GM12878 (cell line): ENCODE measurements around the gene BMP7. TPM values are rescaled to one million over a fixed set of nuclear protein-coding genes. Genes with fewer than 3 reads are reported as not detected.

Experiments used
- ATAC-seq: fragments of 200-7000 bp; cut with Tn5 transposase; 3 replicates; pipeline ENCODE4 v1.9.1; 2020; ENCODE audit warnings: mild to moderate bottlenecking, moderate library complexity
- BruUV-seq: library from RNA; stranded (reverse); fragments of 400-500 nt; replicated peaks from 2 replicates; lab custom pipeline; 2021; lab: Mats Ljungman, UMichigan
- CTCF ChIA-PET: fragments of 300-600 bp; sonication (Branson Sonifier 250); formaldehyde crosslinking; extraction: SDS; loops from one replicate; lab custom pipeline; 2021; ENCODE audit warnings: inconsistent platforms; lab: Yijun Ruan, JAX
- POLR2A ChIA-PET: fragments of 350-600 bp; formaldehyde crosslinking; extraction: SDS; loops from one replicate; lab custom pipeline; 2021; ENCODE audit warnings: inconsistent platforms; lab: Charles Lee
- RAD21 ChIA-PET: fragments of 300-600 bp; sonication (Branson Sonifier 250); formaldehyde crosslinking; loops from one replicate; lab custom pipeline; 2023; ENCODE audit warnings: antibody characterized with exemption; ENCODE audit not compliant: unreplicated experiment; lab: Charles Lee
- SMC1A ChIA-PET: fragments of 300-600 bp; sonication (Branson Sonifier 250); formaldehyde crosslinking; loops from one replicate; lab custom pipeline; 2023; ENCODE audit not compliant: unreplicated experiment, uncharacterized antibody; lab: Charles Lee
- DNase-seq: peaks from one replicate; pipeline ENCODE4 v3.0.0-alpha.2; 2011; ENCODE audit warnings: low read depth, low spot score
- FAIRE-seq: peaks from 3 replicates; lab custom pipeline; 2011; peaks lifted over from hg19 to GRCh38; lab: Jason Lieb, UNC
- H2AFZ ChIP-seq: 2 replicates; pipeline ENCODE4 v1.6.0; 2011; ENCODE audit warnings: low read depth, low read length, control low read depth; ENCODE audit not compliant: control insufficient read depth
- H3K27ac ChIP-seq: 2 replicates; pipeline ENCODE4 v1.5.1; 2011; ENCODE audit warnings: control low read depth; ENCODE audit not compliant: control insufficient read depth, insufficient read depth
- H3K27me3 ChIP-seq, 2 experiments: replicated peaks in 1 of 2; 2 replicates each; pipeline versions ENCODE4 v1.6.0 to v1.6.1; 2011; ENCODE audit warnings: low read length in 1 of 2; ENCODE audit not compliant: control insufficient read depth in 2 of 2, insufficient read depth in 2 of 2
- H3K36me3 ChIP-seq, 2 experiments: 2 replicates each; pipeline ENCODE4 v1.5.1; 2011; ENCODE audit warnings: low read length in 1 of 2; ENCODE audit not compliant: control insufficient read depth in 2 of 2, insufficient read depth in 2 of 2
- H3K4me1 ChIP-seq: 2 replicates; pipeline ENCODE4 v1.6.1; 2011; ENCODE audit warnings: mild to moderate bottlenecking, low read length, moderate library complexity, mixed read lengths; ENCODE audit not compliant: control insufficient read depth, insufficient read depth
- H3K4me2 ChIP-seq: 2 replicates; pipeline ENCODE4 v1.6.0; 2011; ENCODE audit warnings: control low read depth; ENCODE audit not compliant: control insufficient read depth, insufficient read depth
- H3K4me3 ChIP-seq: fragments of 200-600 bp; sonication (generic); 2 replicates; pipeline ENCODE4 v1.5.1; 2016
- H3K79me2 ChIP-seq: 2 replicates; pipeline ENCODE4 v1.6.0; 2011; ENCODE audit warnings: low read length; ENCODE audit not compliant: control insufficient read depth, insufficient read depth
- H3K9ac ChIP-seq: 2 replicates; pipeline ENCODE4 v1.8.0; 2011; ENCODE audit warnings: low read length, control low read depth, mixed read lengths; ENCODE audit not compliant: control insufficient read depth, insufficient read depth
- H3K9me3 ChIP-seq: replicated peaks from 3 replicates; pipeline ENCODE4 v1.5.1; 2011; ENCODE audit warnings: mild to moderate bottlenecking, low read length; ENCODE audit not compliant: control insufficient read depth, insufficient read depth
- H4K20me1 ChIP-seq: 2 replicates; pipeline ENCODE4 v1.6.0; 2011; ENCODE audit not compliant: control insufficient read depth, insufficient read depth
- BRCA1 ChIP-seq: IDR thresholded peaks from 2 replicates; pipeline ENCODE4 v1.6.1; 2011; ENCODE audit warnings: low read depth, low read length, improper control_type of control experiment
- MEF2A ChIP-seq: IDR thresholded peaks from 2 replicates; pipeline ENCODE4 v1.6.1; 2011; ENCODE audit warnings: low read depth, mild to moderate bottlenecking, low read length, moderate library complexity; ENCODE audit not compliant: insufficient read depth
- POLR2AphosphoS2 ChIP-seq: IDR thresholded peaks from 2 replicates; pipeline ENCODE4 v1.6.1; 2011; ENCODE audit warnings: low read depth, mild to moderate bottlenecking, low read length, improper control_type of control experiment, moderate library complexity
- RFX5 ChIP-seq: IDR thresholded peaks from 2 replicates; pipeline ENCODE4 v1.6.1; 2011; ENCODE audit warnings: low read depth, low read length, improper control_type of control experiment
- SREBF1 ChIP-seq: IDR thresholded peaks from 2 replicates; pipeline ENCODE4 v1.6.1; 2012; ENCODE audit warnings: mild to moderate bottlenecking, low read length
- SRF ChIP-seq, 2 experiments: IDR thresholded peaks; 2 replicates each; pipeline ENCODE4 v1.6.1; 2011; ENCODE audit warnings: low read depth in 2 of 2, low read length in 2 of 2, mild to moderate bottlenecking in 1 of 2, moderate library complexity in 1 of 2
- WGBS: methylation state at CpG from one replicate; pipeline ENCODE4 v1.1.6; 2016; ENCODE audit warnings: low lambda C conversion rate; ENCODE audit not compliant: insufficient replicate concordance, insufficient coverage; ENCODE audit errors: missing lambda C conversion rate; 5-methylcytosine and 5-hydroxymethylcytosine counted together
- in situ Hi-C: fragments of 300-500 bp; cut with MboI; formaldehyde crosslinking; loops from 9 replicates; pipeline ENCODE4 v1.14.3; 2018; ENCODE audit warnings: mixed read lengths
- intact Hi-C: fragments of 100-400 bp; cut with micrococcal nuclease; formaldehyde crosslinking; loops from one replicate; pipeline ENCODE4 v1.14.2; 2022; ENCODE audit not compliant: unreplicated experiment
- polyA plus RNA-seq, 11 experiments: library from polyadenylated mRNA; depleted of rRNA in 4 of 11; unstranded in 6 of 11; stranded (reverse) in 5 of 11; fragments of >200 nt; fragmentation: Nextera tagmentation in 4 of 11; fragmentation: Illumina TruSeq in 1 of 11; extraction: Ambion mirVana in 4 of 11; extraction: Trizol in 1 of 11; gene quantifications; 1 replicate in 1 of 11; 2 replicates in 10 of 11; pipeline versions ENCODE4 v1.2.1 to v1.2.3, GENCODE V29; 2011 to 2016; ENCODE audit warnings: inconsistent platforms in 2 of 11, missing spikeins in 2 of 11, low read depth in 1 of 11
- total RNA-seq, 4 experiments: library from RNA; depleted of rRNA in 3 of 4; stranded (reverse); fragments of >200 nt in 3 of 4; fragmentation: Illumina TruSeq in 1 of 4; extraction: Trizol in 1 of 4; gene quantifications; 2 replicates each; pipeline versions ENCODE4 v1.2.1 to v1.2.3, GENCODE V29; 2013 to 2021
- TF ChIP-seq, protein P1 (sequence below): fragments of 450-650 bp; IDR thresholded peaks from 2 replicates; pipeline ENCODE4 v1.6.1; 2016; ENCODE audit warnings: mild to moderate bottlenecking
- TF ChIP-seq, protein P2 (sequence below): IDR thresholded peaks from 2 replicates; pipeline ENCODE4 v1.6.1; 2012; ENCODE audit warnings: mild to moderate bottlenecking, low read depth, low read length

The BMP7 gene
- total and polyA plus RNA-seq, 10 of the 15 experiments (the other 5 are each of a cell fraction or from before 2014, with no cell fraction given): 0.18 to 0.51 (median 0.28) TPM; not detected in 7

DNA sequence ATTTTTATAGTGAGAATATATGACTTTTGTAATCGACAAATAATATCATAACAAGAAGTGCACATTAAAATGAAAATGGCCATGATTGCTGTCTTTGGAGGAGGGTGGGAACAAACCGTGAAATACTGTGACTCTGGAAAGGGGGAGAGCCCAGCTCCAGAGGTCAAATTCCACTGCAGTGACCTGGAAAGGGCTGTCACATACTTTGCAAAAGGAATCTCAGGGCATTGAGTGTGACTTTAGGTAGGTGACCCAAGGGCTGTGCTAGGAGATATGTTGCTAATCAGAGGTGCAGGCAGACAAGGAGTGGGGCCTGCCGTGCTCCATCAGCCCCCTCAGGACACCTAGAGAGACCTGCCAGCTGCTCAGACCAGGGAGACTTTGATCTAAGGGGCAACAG is 28.1 kb upstream of the BMP7 start:
- no peak overlapping the region for H2AFZ ChIP-seq
- ChIA-PET CTCF (no interaction called here), SMC1A (no interaction called here), RAD21 (no interaction called here), POLR2A (no interaction called here)
- peaks cover 5 to 9% of the 10 kb centered on the region in 2 experiments; a peak in 3 of 4 replicates for H3K27me3 ChIP-seq
- BruUV-seq: no TSS peak
- WGBS: 22% methylated on average over 3 of the region's 3 CpGs
- no peaks in the 10 kb centered on the region for H3K4me1 ChIP-seq
- no peak overlapping the region for H3K9ac ChIP-seq
- intact Hi-C loops: no loop called here
- H4K20me1 ChIP-seq: no peaks in the 10 kb centered on the region
- H3K27ac ChIP-seq: no peak overlapping the region
- DNase-seq (no peak), FAIRE-seq (no peak), ATAC-seq (no peak)
- H3K36me3 ChIP-seq: no peaks in the 10 kb centered on the region
- no peak overlapping the region for H3K4me2 ChIP-seq
- in situ Hi-C loops: no loop called here
- H3K9me3 ChIP-seq: no peaks in the 10 kb centered on the region
- H3K79me2 ChIP-seq: no peaks in the 10 kb centered on the region
- H3K4me3 ChIP-seq: no peak overlapping the region
- TF ChIP-seq SRF (IDR thresholded peaks at IDR 0.05; ENCODE audit: low read depth in 2 of 2, low read length in 2 of 2): no peak
- TF ChIP-seq, protein P1, sequence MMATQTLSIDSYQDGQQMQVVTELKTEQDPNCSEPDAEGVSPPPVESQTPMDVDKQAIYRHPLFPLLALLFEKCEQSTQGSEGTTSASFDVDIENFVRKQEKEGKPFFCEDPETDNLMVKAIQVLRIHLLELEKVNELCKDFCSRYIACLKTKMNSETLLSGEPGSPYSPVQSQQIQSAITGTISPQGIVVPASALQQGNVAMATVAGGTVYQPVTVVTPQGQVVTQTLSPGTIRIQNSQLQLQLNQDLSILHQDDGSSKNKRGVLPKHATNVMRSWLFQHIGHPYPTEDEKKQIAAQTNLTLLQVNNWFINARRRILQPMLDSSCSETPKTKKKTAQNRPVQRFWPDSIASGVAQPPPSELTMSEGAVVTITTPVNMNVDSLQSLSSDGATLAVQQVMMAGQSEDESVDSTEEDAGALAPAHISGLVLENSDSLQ: no peak
- TF ChIP-seq, protein P2, sequence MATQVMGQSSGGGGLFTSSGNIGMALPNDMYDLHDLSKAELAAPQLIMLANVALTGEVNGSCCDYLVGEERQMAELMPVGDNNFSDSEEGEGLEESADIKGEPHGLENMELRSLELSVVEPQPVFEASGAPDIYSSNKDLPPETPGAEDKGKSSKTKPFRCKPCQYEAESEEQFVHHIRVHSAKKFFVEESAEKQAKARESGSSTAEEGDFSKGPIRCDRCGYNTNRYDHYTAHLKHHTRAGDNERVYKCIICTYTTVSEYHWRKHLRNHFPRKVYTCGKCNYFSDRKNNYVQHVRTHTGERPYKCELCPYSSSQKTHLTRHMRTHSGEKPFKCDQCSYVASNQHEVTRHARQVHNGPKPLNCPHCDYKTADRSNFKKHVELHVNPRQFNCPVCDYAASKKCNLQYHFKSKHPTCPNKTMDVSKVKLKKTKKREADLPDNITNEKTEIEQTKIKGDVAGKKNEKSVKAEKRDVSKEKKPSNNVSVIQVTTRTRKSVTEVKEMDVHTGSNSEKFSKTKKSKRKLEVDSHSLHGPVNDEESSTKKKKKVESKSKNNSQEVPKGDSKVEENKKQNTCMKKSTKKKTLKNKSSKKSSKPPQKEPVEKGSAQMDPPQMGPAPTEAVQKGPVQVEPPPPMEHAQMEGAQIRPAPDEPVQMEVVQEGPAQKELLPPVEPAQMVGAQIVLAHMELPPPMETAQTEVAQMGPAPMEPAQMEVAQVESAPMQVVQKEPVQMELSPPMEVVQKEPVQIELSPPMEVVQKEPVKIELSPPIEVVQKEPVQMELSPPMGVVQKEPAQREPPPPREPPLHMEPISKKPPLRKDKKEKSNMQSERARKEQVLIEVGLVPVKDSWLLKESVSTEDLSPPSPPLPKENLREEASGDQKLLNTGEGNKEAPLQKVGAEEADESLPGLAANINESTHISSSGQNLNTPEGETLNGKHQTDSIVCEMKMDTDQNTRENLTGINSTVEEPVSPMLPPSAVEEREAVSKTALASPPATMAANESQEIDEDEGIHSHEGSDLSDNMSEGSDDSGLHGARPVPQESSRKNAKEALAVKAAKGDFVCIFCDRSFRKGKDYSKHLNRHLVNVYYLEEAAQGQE: no peak
- no peak for TF ChIP-seq BRCA1
- no peak for TF ChIP-seq POLR2AphosphoS2
- TF ChIP-seq MEF2A: no peak
- TF ChIP-seq SREBF1: no peak
- TF ChIP-seq RFX5: no peak
